Testis (tissue), 5 donors: ENCODE measurements around the gene CASP2. TPM values are rescaled to one million over a fixed set of nuclear protein-coding genes. Genes with fewer than 3 reads are reported as not detected.

Experiments used
- DNase-seq: peaks from one replicate; pipeline ENCODE4 v3.0.0-alpha.2; 2019
- H3K27ac ChIP-seq, 2 donors: fragments of 200-600 bp; sonication (generic); one replicate each; pipeline ENCODE4 v1.5.1; 2019
- H3K27me3 ChIP-seq: fragments of 200-600 bp; sonication (generic); one replicate; pipeline ENCODE4 v1.5.1; 2019
- H3K36me3 ChIP-seq: fragments of 200-600 bp; sonication (generic); one replicate; pipeline ENCODE4 v1.5.1; 2017; ENCODE audit warnings: low read depth; ENCODE audit errors: missing control alignments
- H3K4me1 ChIP-seq: fragments of 200-600 bp; sonication (generic); one replicate; pipeline ENCODE4 v1.5.1; 2019
- H3K4me3 ChIP-seq, 2 donors: fragments of 200-600 bp; sonication (generic); one replicate each; pipeline ENCODE4 v1.5.1; 2017 to 2019
- H3K9me3 ChIP-seq: fragments of 200-600 bp; sonication (generic); one replicate; pipeline ENCODE4 v1.5.1; 2017
- CTCF ChIP-seq, 3 experiments: fragments of 450-650 bp in 2 of 3; fragments of 200-600 bp in 1 of 3; sonication (generic) in 1 of 3; IDR thresholded peaks; one replicate each; pipeline ENCODE4 v1.5.1; 2016 to 2019; ENCODE audit warnings: antibody characterized with exemption in 3 of 3, mild to moderate bottlenecking in 2 of 3, moderate library complexity in 1 of 3
- POLR2A ChIP-seq: fragments of 450-650 bp; IDR thresholded peaks from one replicate; pipeline ENCODE4 v1.6.1; 2017; ENCODE audit warnings: antibody characterized with exemption, mild to moderate bottlenecking, moderate library complexity
- WGBS, 2 donors: methylation state at CpG; one replicate each; pipeline ENCODE4 v1.1.5; 2018; 5-methylcytosine and 5-hydroxymethylcytosine counted together
- intact Hi-C: fragments of 100-400 bp; cut with DNase I; formaldehyde crosslinking; loops from one replicate; pipeline ENCODE4 v1.15.1; 2023; ENCODE audit warnings: low total_unique reads
- long read RNA-seq, 2 donors: transcript quantifications; one replicate each; lab custom pipeline, GENCODE V29; 2026
- polyA plus RNA-seq: library from polyadenylated mRNA; stranded (reverse); fragments of 350-450 nt; fragmentation: Illumina TruSeq; extraction: RNeasy Lipid Tissue Mini Kit (QIAGEN cat#74804); gene quantifications from one replicate; pipeline ENCODE4 v1.2.3, GENCODE V29; 2014; ENCODE audit warnings: low read depth, low replicate concordance; ENCODE audit not compliant: insufficient read depth
- total RNA-seq, 2 donors: library from RNA; depleted of rRNA; stranded (reverse); fragments of >200 nt; gene quantifications; one replicate each; pipeline ENCODE4 v1.2.3, GENCODE V29; 2016

The CASP2 gene
- total RNA-seq (10 to 100 TPM; 23.6 to 26.5 TPM), polyA plus RNA-seq (20.7 TPM)
- long read RNA-seq, donor 1, full-length matches to known transcripts: 7 of 7 reads
- long read RNA-seq, donor 1, partial matches to known transcripts: 0 of 7 reads
- long read RNA-seq, donor 1, other reads (novel, unspliced or antisense): 0 of 7 reads
- long read RNA-seq, donor 2, full-length matches to known transcripts: 2 of 19 reads
- long read RNA-seq, donor 2, partial matches to known transcripts: 17 of 19 reads
- long read RNA-seq, donor 2, other reads (novel, unspliced or antisense): 0 of 19 reads

DNA sequence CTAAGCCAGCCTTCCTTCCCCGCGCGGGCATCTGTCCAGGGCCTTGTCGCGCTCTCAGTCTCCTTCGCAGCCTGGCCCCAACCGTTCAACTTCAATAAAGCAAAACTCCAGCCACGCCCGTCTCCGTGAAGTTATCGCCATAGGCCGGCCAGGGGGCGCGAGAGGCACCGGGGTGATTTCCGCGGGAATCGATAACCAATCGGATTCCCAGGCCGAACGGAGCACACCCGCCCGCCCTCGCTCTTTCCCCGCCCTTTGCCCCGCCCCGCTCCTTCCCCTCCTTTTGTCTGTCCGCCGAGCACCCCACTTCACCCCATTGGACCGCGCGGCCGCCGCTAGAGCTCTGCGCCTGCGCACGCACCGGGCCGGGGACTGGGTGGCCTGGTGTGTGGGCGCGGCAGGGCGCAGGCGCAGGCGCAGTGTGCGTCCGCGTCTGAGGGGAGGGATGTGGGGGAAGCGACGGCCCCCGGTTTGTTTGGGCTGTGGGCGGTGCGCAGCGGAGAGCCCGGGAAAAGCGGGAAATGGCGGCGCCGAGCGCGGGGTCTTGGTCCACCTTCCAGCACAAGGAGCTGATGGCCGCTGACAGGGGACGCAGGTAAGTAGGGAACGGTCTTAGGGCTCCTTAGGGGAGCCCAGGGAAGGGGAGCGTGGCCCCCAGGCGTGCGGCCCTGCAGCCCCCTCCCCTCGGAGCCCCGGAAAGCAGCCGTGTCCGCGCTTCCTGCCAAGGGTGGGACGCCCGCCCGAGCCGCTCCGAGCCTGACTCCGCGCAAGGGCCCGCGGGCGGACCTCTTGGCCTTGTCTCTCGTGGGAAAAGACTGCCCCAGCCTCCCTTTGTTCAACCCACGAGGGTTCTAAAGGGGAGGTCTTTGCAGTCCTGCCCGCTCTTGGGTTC lies at the start of gene CASP2:
CASP2 (plus strand) TSS at position 417 of the 892 bp plus-strand sequence; CDS start at position 522, 105 bp downstream.
- intact Hi-C loops: no loop called here
- H3K4me3 ChIP-seq: peak within 1 kb of the TSS; percentile 67 to 83
- H3K36me3 ChIP-seq: no peaks in the 10 kb centered on the region
- 1 to 2% methylated on average over 53 to 80 of the region's 84 CpGs for whole genome bisulfite sequencing, 2 donors
- H3K27ac ChIP-seq: peak within 1 kb of the TSS; percentile 62 to 64
- peaks cover 13% of the 10 kb centered on the region for H3K4me1 ChIP-seq
- no peaks in the 10 kb centered on the region for H3K9me3 ChIP-seq
- TF ChIP-seq POLR2A (no peak), CTCF (IDR thresholded peaks at IDR 0.05) (peak in 1 of 3 experiments; percentile 22)
- no peaks in the 10 kb centered on the region for H3K27me3 ChIP-seq
- peak; percentile 97 for DNase-seq

DNA sequence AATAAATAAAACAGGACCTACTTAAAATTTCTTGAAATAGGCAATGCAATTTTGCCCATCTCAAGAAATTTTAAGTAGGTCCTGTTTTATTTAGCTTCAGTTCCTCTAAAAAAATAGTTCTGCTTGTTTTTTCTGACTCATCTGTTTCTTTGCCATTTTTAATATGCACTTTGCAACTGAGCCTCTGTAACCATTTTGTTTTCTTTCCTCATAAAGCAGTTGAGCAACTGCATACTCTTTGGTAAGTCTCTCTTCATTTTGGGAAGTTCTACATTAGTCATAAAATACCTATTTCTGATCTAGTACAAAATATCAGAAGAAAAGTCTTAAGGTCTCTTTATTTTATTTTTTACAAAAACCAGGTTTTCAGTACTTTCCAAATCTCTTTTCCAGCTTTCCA lies 48.3 kb upstream of the CASP2 start:
- Histone ChIP-seq H3K4me1 (no peaks in the 10 kb centered on the region), H3K4me3 (no peak overlapping the region), H3K27me3 (no peaks in the 10 kb centered on the region), H3K9me3 (no peaks in the 10 kb centered on the region), H3K36me3 (no peaks in the 10 kb centered on the region), H3K27ac (no peak overlapping the region)
- no peak for TF ChIP-seq CTCF (IDR thresholded peaks at IDR 0.05)
- no peak for TF ChIP-seq POLR2A
- intact Hi-C loops: loop anchor here (10.0 kb wide), 1 partner anchor 175 kb away; no protein-coding TSS in a partner anchor
- no peak for DNase-seq

DNA sequence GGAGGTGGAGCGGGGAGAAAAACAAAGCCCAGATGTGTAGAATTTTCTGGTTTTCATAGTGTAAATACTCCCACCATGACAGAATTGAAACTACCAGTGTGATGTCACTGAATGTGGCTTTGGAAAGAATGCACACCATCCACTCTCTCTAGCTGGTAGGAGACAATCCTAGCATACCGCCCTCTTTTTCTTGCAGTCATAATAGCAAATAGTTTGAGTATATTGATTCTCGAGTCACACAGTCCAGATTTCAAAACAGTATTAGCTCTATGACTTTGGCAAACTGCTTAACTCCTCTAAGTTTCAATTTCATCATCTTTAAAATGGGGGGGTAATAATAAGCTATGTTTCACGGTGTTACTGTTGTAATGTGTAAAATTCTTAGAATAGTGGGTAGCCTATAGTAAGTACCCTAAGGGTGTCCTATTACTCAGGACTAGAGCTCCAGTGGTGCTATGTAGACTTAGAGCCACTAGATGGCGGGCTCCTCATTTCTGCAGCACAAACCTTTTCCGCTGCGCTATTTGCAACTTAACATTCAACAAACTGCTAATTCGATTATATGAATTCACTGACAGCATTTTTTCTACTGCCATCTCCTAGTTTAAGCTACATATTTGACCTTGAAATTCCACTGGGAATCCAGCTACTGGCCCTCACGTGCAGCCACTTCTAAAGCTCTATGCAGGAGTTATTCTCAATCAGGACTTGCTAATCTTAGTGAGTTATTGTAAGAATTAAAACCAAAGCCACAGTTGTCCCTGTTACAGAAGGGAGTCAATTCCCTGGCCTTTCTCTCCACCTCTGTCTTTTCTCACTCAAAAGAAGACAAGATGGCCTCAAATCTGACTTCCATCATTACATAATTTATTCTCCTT lies 47.6 kb upstream of the CASP2 start:
- Histone ChIP-seq H3K27ac (no peak overlapping the region), H3K9me3 (no peaks in the 10 kb centered on the region), H3K27me3 (no peaks in the 10 kb centered on the region), H3K36me3 (no peaks in the 10 kb centered on the region), H3K4me1 (no peaks in the 10 kb centered on the region), H3K4me3 (no peak overlapping the region)
- DNase-seq: peak; percentile 83
- peak; percentile 64 to 82 (median 73) for TF ChIP-seq CTCF (IDR thresholded peaks at IDR 0.05)
- TF ChIP-seq POLR2A: no peak
- intact Hi-C loops: no loop called here
- 27 to 29% methylated on average over 9 of the region's 9 CpGs for WGBS, 2 donors

DNA sequence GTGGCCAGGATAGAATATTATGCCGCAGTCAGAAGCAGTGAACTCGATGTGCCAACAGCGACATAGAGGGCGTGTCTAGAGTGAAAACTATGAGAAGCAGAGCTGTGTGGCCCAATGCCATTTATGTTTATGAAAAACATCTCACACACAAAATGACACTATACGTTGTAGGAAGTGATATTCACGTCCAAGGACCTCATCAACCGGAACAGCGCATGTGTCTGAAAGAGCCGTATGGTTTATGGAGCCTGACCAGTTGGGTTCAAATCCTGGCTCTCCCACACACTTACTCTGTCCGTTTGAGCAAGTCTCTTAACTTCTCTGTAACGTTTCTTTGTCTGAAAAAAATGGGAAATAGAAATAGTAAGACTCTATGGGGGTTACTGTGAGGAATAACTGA lies 45.8 kb upstream of the CASP2 start:
- Histone ChIP-seq H3K36me3 (no peaks in the 10 kb centered on the region), H3K27me3 (no peaks in the 10 kb centered on the region), H3K4me1 (no peaks in the 10 kb centered on the region), H3K4me3 (no peak overlapping the region), H3K27ac (no peak overlapping the region), H3K9me3 (no peaks in the 10 kb centered on the region)
- intact Hi-C loops: no loop called here
- 87 to 88% methylated on average over 11 of the region's 11 CpGs for WGBS, 2 donors
- TF ChIP-seq POLR2A (no peak), CTCF (IDR thresholded peaks at IDR 0.05) (no peak)
- DNase-seq: no peak
